ENCODE results near the gene YPEL5. TPM values are rescaled to one million over a fixed set of nuclear protein-coding genes. Genes with fewer than 3 reads are reported as not detected.

YPEL5 gene
- total RNA-seq, 2 experiments from 2014 or later = 43.3 to 43.4 TPM

- intact Hi-C loops (cut with micrococcal nuclease) = no loop called here
- no peak overlapping the region for H3K4me3 Mint-ChIP-seq
Measured at GRCh38 chr2:30191819-30192271, 45.0 kb downstream of the YPEL5 start.

GRCh38 chr2:30192314-30192713 lies 45.5 kb downstream of the YPEL5 start:
- Mint-ChIP-seq H3K27ac (no peak overlapping the region), H3K9me3 (no peaks in the 10 kb centered on the region), H3K4me1 (ENCODE audit: low read depth) (no peaks in the 10 kb centered on the region), H3K27me3 (no peaks in the 10 kb centered on the region), H3K4me3 (no peak overlapping the region), H3K36me3 (no peaks in the 10 kb centered on the region)
- intact Hi-C loops (cut with micrococcal nuclease) = no loop called here
- ChIA-PET CTCF (interaction anchor here (0.9 kb wide), 1 partner anchor 27 kb away, joined by 3 read pairs; no protein-coding TSS in a partner anchor), POLR2A (no interaction called here)
- DNase-seq = no peak

More at GRCh38 chr2:30191819-30192271, 45.0 kb downstream of the YPEL5 start:
- Mint-ChIP-seq H3K36me3 (no peaks in the 10 kb centered on the region), H3K9me3 (no peaks in the 10 kb centered on the region), H3K27ac (no peak overlapping the region), H3K4me1 (ENCODE audit: low read depth) (no peaks in the 10 kb centered on the region), H3K27me3 (no peaks in the 10 kb centered on the region)
- CTCF ChIA-PET = interaction anchor here (0.9 kb wide), 1 partner anchor 27 kb away, joined by 3 read pairs; no protein-coding TSS in a partner anchor
- no peak for DNase-seq
- POLR2A ChIA-PET = no interaction called here

- CTCF ChIA-PET = interaction anchor here (0.9 to 1.4 kb wide), 2 partner anchors 28 kb away, joined by 3 to 5 read pairs; no protein-coding TSS in a partner anchor
- H3K9me3 Mint-ChIP-seq = no peaks in the 10 kb centered on the region
- H3K27me3 Mint-ChIP-seq = no peaks in the 10 kb centered on the region
- no peaks in the 10 kb centered on the region for H3K36me3 Mint-ChIP-seq
- H3K27ac Mint-ChIP-seq = no peak overlapping the region
- H3K4me1 Mint-ChIP-seq (ENCODE audit: low read depth) = no peaks in the 10 kb centered on the region
- no peak for DNase-seq
- POLR2A ChIA-PET = no interaction called here
- H3K4me3 Mint-ChIP-seq = no peak overlapping the region
- intact Hi-C loops (cut with micrococcal nuclease) = no loop called here
Measured at GRCh38 chr2:30193104-30193681, 46.4 kb downstream of the YPEL5 start.

GRCh38 chr2:30194421-30194820 lies 47.6 kb downstream of the YPEL5 start:
- Mint-ChIP-seq H3K9me3 (no peaks in the 10 kb centered on the region), H3K4me3 (no peak overlapping the region), H3K27me3 (no peaks in the 10 kb centered on the region), H3K4me1 (ENCODE audit: low read depth) (no peaks in the 10 kb centered on the region), H3K27ac (no peak overlapping the region), H3K36me3 (no peaks in the 10 kb centered on the region)
- ChIA-PET POLR2A (no interaction called here), CTCF (interaction anchor here (1.4 to 1.5 kb wide), 2 partner anchors 29 to 517 kb away, joined by 5 read pairs; no protein-coding TSS in a partner anchor)
- intact Hi-C loops (cut with micrococcal nuclease) = no loop called here
- DNase-seq = no peak

GRCh38 chr2:30195016-30195415 lies 48.2 kb downstream of the YPEL5 start:
- intact Hi-C loops (cut with micrococcal nuclease) = no loop called here
- no peak overlapping the region for H3K4me3 Mint-ChIP-seq
- H3K27ac Mint-ChIP-seq = no peak overlapping the region
- no peak for DNase-seq
- CTCF ChIA-PET = interaction anchor here (1.5 kb wide), 1 partner anchor 517 kb away, joined by 5 read pairs; no protein-coding TSS in a partner anchor
- H3K27me3 Mint-ChIP-seq = no peaks in the 10 kb centered on the region
- H3K4me1 Mint-ChIP-seq (ENCODE audit: low read depth) = no peaks in the 10 kb centered on the region
- no peaks in the 10 kb centered on the region for H3K9me3 Mint-ChIP-seq
- POLR2A ChIA-PET = no interaction called here
- H3K36me3 Mint-ChIP-seq = no peaks in the 10 kb centered on the region

GRCh38 chr2:30197570-30198192 lies 50.9 kb downstream of the YPEL5 start:
- Mint-ChIP-seq H3K27me3 (no peaks in the 10 kb centered on the region), H3K27ac (no peak overlapping the region), H3K36me3 (no peaks in the 10 kb centered on the region), H3K9me3 (no peaks in the 10 kb centered on the region), H3K4me3 (no peak overlapping the region), H3K4me1 (ENCODE audit: low read depth) (no peaks in the 10 kb centered on the region)
- intact Hi-C loops (cut with micrococcal nuclease) = no loop called here
- CTCF ChIA-PET = interaction anchor here (0.6 kb wide), 1 partner anchor 29 kb away, joined by 3 read pairs; no protein-coding TSS in a partner anchor
- POLR2A ChIA-PET = no interaction called here
- no peak for DNase-seq

- Mint-ChIP-seq H3K4me3 (no peak overlapping the region), H3K27ac (no peak overlapping the region), H3K27me3 (no peaks in the 10 kb centered on the region), H3K9me3 (no peaks in the 10 kb centered on the region), H3K36me3 (no peaks in the 10 kb centered on the region), H3K4me1 (ENCODE audit: low read depth) (no peaks in the 10 kb centered on the region)
- no peak for DNase-seq
- CTCF ChIA-PET = interaction anchor here (1.3 to 2.8 kb wide), 2 partner anchors 37 to 509 kb away, joined by 11 to 16 read pairs; no protein-coding TSS in a partner anchor
- intact Hi-C loops (cut with micrococcal nuclease) = loop anchor here (10.0 kb wide), 1 partner anchor 663 kb away; no protein-coding TSS in a partner anchor
- POLR2A ChIA-PET = no interaction called here
Measured at GRCh38 chr2:30201990-30202389, 55.2 kb downstream of the YPEL5 start.

GRCh38 chr2:30203156-30203555 lies 56.3 kb downstream of the YPEL5 start:
- intact Hi-C loops (cut with micrococcal nuclease) = loop anchor here (10.0 kb wide), 1 partner anchor 662 kb away; no protein-coding TSS in a partner anchor
- no peaks in the 10 kb centered on the region for H3K36me3 Mint-ChIP-seq
- H3K9me3 Mint-ChIP-seq = no peaks in the 10 kb centered on the region
- no peaks in the 10 kb centered on the region for H3K4me1 Mint-ChIP-seq (ENCODE audit: low read depth)
- H3K27me3 Mint-ChIP-seq = no peaks in the 10 kb centered on the region
- DNase-seq = no peak
- no peak overlapping the region for H3K27ac Mint-ChIP-seq
- CTCF ChIA-PET = interaction anchor here (1.3 to 2.4 kb wide), 2 partner anchors 38 to 509 kb away, joined by 5 to 9 read pairs; no protein-coding TSS in a partner anchor
- no peak overlapping the region for H3K4me3 Mint-ChIP-seq
- POLR2A ChIA-PET = no interaction called here

GRCh38 chr2:30204281-30204680 lies 57.5 kb downstream of the YPEL5 start:
- Mint-ChIP-seq H3K4me1 (ENCODE audit: low read depth) (peaks cover 10% of the 10 kb centered on the region), H3K27me3 (no peaks in the 10 kb centered on the region), H3K36me3 (no peaks in the 10 kb centered on the region), H3K9me3 (no peaks in the 10 kb centered on the region), H3K4me3 (no peak overlapping the region), H3K27ac (no peak overlapping the region)
- no peak for DNase-seq
- CTCF ChIA-PET = interaction anchor here (1.1 to 2.4 kb wide), 6 partner anchors 39 to 507 kb away, joined by 3 to 9 read pairs (median 4); no protein-coding TSS in a partner anchor
- POLR2A ChIA-PET = no interaction called here
- intact Hi-C loops (cut with micrococcal nuclease) = loop anchor here (10.0 kb wide), 1 partner anchor 661 kb away; no protein-coding TSS in a partner anchor

- Mint-ChIP-seq H3K4me1 (ENCODE audit: low read depth) (peaks cover 13% of the 10 kb centered on the region), H3K9me3 (no peaks in the 10 kb centered on the region), H3K27me3 (no peaks in the 10 kb centered on the region), H3K36me3 (no peaks in the 10 kb centered on the region), H3K4me3 (no peak overlapping the region), H3K27ac (no peak overlapping the region)
- intact Hi-C loops (cut with micrococcal nuclease) = loop anchor here (5.0 to 10.0 kb wide), 2 partner anchors 272 to 659 kb away; no protein-coding TSS in a partner anchor
- ChIA-PET POLR2A (no interaction called here), CTCF (interaction anchor here (1.1 to 5.7 kb wide), 5 partner anchors 40 to 506 kb away, joined by 3 to 252 read pairs (median 5); no protein-coding TSS in a partner anchor)
- DNase-seq = no peak
Measured at GRCh38 chr2:30205456-30205855, 58.6 kb downstream of the YPEL5 start.

GRCh38 chr2:30206461-30207430 lies 59.9 kb downstream of the YPEL5 start:
- H3K27ac Mint-ChIP-seq = no peak overlapping the region
- peaks cover 13% of the 10 kb centered on the region for H3K4me1 Mint-ChIP-seq (ENCODE audit: low read depth)
- no peak overlapping the region for H3K4me3 Mint-ChIP-seq
- no peaks in the 10 kb centered on the region for H3K27me3 Mint-ChIP-seq
- CTCF ChIA-PET = interaction anchor here (0.7 to 5.7 kb wide), 11 partner anchors 15 to 654 kb away, joined by 3 to 252 read pairs (median 3); partner anchors contain the start of gene LBH
- intact Hi-C loops (cut with micrococcal nuclease) = loop anchor here (5.0 to 10.0 kb wide), 2 partner anchors 271 to 658 kb away; no protein-coding TSS in a partner anchor
- no peaks in the 10 kb centered on the region for H3K9me3 Mint-ChIP-seq
- no peaks in the 10 kb centered on the region for H3K36me3 Mint-ChIP-seq
- no peak for DNase-seq
- POLR2A ChIA-PET = no interaction called here

All from activated CD4-positive, alpha-beta memory T cell treated with anti-CD3 and anti-CD28 coated beads for 36 hours (primary cell).